GM18861 (cell line): ENCODE results near the gene ZC3H6.
"Not testable (repeated sequence)": the region's sequence is repeated elsewhere in the genome, so short reads cannot be mapped to it uniquely, and the experiment has no call there.

ENCODE experiments used
- ATAC-seq: cut with Tn5 transposase; IDR thresholded peaks from one replicate; pipeline ENCODE4 v1.9.1; 2021; ENCODE audit not compliant: unreplicated experiment

The ZC3H6 gene

DNA sequence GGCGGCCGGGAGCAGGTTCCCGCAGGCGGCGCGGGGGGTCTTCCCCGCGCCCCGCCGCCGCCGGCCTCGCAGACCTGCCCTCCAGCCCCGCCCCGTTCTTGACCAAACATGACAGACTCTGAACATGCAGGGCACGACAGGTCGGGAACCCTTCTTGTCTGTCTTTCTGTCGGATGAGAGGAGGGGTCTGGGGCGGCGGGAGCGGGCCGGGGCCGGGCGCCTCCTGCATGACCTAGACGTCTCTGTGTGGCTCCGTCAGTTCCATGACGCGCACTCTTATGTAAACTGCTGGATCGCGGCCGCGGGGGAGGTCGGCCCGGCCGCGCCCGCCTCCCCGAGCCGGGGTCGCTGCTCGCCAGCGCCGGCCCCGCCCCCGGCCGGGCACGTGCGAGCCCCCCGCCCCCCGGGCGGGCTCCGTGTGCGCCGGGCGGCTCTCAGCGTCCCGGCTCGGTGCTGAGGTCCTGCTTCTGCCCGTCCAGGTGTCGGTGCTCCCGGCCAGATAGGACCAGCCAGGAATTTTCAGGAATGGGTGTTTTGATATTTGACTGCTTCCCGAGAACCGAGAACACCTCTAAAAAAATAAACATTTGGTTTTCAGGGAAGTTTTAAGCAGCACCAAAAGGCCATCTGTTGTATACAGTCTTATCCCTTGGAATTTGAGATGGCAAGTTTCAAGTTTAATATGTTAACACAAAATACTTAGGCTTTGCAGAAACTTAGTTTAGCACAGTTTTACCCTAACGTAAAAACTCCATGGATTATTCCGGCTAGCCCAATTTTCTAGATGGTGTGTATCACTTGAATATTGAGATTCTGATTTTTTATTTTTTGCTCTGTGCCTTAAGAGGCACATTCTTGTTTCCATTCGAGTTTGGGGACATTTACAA lies 733 bp downstream of the ZC3H6 start:
- peak; percentile 47 for ATAC-seq

DNA sequence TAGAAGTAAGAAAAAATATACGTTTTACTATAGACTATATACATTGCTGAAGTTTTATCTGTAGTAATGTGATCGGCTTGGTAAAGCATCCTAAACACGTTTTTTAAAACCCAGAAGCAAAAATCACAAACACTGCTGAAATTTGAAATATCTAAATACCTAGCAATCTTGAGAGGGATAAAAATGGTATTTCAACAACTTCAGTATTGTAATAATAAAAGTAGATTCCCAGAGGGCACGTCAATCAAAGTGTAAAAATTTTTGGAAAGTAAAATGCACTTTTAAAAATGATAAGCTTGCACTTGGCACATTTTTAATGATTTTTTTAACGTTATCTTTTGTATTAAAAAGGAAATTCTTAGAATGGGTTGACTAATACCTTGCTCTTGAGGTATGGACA lies 1.6 kb downstream of the ZC3H6 start:
- ATAC-seq: no peak

DNA sequence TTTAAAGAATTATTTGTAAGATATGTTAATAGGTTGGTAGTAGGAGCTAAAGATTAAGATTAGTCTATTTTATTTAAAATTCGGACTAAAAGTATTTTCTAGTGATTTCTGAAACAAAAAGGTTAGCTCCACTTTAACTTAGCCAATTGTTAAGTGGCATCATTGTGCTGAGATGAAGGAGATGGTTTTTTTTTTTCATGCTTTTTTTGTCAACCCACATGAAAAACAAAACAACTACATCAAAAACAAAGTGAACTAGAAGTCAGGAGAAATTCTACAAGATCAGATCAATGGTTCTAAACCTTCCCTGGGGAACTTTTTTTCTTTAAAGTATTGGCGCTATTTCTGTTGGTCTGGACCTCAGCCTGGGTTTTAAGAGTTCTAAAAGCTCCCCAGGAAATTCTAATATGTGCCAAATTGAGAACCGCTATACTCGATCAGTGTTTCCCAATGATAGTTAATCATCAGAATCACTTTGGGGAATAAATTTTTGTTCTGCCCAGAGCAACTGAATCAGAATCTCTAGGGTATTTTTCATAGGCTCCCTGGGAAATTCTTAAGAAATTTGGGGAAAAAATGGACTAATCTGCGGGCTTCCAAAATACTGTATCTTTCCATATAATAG lies 2.3 kb downstream of the ZC3H6 start:
- no peak for ATAC-seq

- not testable (repeated sequence) for ATAC-seq
Observed at GRCh38 chr2:112282066-112282465, 6.7 kb downstream of the ZC3H6 start.

GRCh38 chr2:112283535-112283934 lies 8.1 kb downstream of the ZC3H6 start:
- not testable (repeated sequence) for ATAC-seq

DNA sequence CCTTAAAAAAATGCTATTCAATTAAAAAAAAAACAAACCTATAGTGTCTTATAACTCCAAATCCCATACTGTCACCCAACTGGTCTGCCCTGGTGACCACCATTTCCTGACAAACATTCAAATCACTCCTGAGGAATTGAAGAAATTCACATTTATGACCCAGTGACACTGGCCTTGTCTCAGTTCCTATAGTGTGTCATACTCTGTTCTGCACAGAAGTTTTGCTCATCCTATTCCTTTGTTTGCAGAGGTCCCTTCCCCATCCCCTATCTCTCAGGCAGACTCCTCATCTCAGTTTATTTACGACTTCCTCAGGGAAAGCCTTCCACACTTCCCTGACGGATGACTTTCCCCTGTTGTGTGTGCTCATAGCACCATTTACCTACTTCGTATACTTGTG lies 14.7 kb downstream of the ZC3H6 start:
- ATAC-seq: no peak

DNA sequence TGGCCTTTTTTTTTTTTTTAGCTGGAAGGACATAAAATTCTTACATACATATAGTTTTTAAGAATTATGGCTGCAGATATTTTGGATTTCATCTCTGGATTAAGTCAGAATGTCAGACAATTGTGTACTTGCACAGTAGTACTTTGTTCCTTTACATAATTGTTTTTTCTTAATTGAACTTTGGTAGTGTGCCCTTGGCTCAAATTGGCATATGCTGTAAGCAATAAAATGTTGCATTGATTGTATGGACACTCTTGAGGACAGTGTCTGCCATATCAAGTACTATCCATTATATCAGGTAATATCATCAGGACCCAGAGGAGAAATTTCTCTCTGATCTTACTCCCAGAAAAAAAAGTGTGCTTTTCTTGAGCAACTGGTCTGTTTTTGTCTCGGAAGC lies 15.3 kb downstream of the ZC3H6 start:
- ATAC-seq: no peak

- ATAC-seq: no peak
Observed at GRCh38 chr2:112293636-112294401, 18.4 kb downstream of the ZC3H6 start.

- ATAC-seq: no peak
Observed at GRCh38 chr2:112295407-112296078, 20.1 kb downstream of the ZC3H6 start.

DNA sequence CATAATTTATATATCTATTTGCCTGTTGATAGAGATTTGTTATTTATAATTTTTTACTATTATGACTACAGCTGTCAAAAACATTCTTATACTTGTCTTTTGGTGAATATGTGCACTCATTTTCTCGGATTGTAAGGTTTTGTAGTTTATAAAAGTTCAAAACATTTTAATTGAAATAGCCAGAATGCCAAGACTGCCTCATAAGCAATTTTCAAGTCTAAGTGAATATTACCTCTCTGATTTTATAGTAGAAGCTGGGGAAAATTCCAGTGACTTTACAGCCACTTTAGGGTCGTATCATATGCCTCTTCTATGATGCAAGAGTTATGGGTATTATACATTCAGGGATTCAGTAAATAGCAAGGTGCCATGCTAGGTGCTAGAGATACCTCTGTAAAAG lies 21.0 kb downstream of the ZC3H6 start:
- ATAC-seq: no peak

DNA sequence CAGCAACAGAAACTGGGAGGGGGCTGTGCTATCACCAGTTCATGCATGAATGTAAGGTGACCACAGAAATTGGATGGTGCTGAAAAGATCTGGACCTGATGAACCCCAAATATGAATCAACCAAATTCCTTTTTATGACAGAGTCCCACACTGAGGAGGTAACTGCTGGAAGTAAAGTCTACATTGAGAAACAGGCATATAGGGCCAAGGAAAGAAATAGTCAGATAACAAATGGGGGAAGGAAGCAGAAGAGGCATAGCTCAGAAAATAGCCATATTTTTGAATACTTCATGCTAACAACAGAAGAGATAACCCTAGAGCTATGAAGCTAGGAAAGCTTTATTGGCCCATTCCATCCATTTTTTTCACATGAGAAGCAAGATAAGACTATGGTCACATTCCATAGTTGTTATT lies 25.8 kb downstream of the ZC3H6 start:
- no peak for ATAC-seq

DNA sequence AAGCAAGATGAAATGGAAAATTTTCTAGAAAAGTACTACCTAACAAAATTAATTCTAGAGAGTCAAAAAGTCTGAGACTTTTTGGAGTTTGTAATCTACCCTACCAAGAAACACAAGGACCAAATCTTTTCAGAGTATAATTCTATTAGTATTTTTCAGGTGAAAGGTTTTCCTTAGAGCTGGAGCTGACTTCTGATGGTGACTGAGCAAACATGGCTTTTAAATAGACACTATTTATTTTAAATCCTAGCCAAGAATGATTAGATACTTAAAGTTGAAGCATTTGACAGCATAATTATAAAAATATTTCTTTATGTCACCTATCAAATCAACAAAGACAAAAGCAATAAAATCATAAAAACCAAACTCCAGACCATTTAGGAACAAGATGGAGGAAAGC lies 26.6 kb downstream of the ZC3H6 start:
- ATAC-seq: no peak

- no peak for ATAC-seq
Observed at GRCh38 chr2:112304298-112304941, 29.0 kb downstream of the ZC3H6 start.

DNA sequence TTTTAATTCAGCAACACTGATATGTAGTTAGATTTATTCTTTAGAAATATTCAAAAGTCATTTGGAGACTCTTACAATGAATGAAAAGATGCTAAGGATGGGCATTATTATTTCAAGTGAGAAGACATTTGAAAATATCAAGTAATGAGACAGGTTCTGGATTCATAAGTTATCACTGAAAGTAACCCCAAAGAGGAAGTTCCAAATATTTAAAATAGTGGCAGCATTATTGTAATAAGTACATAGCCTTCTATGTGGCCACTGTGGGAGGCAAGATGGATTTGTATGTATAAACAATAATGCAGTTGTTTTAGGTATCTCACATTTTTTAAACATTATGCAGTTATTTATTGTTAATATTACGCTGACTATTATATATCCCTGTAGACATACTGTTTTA lies 29.7 kb downstream of the ZC3H6 start:
- ATAC-seq: no peak

DNA sequence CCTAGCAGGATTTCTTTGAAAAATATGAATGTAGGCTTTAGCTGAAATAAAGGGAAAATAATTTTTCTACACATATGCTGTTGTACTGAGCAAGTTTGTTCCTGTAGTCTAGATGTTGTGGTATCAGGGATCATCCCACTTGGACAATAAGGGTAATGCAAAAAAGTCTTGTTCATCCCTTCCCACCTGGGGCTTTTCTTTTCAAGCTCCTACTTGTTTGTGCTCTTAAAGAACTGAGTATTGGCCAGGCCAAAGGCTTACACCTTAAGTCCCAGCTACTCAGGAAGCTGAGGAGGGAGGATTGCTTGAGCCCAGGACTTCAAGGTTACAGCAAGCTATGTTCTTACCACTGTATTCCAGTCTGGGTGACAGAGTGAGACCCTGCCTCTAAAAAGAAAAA lies 35.5 kb downstream of the ZC3H6 start:
- no peak for ATAC-seq

DNA sequence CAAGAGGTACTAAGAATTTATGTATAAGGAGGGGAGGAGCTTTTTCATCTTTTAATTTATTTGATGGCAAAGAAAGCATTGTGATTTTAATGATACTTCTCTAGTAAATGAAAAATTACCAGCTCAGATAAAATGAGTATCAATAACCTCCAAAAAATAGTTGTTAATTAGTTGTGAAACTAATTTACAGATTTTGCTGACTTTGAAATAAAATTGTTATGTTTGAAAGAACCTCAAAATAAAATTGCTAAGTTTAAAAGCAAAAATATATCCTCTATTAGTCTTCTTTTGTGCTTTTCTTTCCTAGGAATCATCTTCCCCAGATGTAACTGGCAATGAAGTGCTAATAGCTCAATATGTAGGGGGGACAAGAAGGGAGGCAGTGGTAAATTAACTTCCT lies 36.5 kb downstream of the ZC3H6 start:
- no peak for ATAC-seq

DNA sequence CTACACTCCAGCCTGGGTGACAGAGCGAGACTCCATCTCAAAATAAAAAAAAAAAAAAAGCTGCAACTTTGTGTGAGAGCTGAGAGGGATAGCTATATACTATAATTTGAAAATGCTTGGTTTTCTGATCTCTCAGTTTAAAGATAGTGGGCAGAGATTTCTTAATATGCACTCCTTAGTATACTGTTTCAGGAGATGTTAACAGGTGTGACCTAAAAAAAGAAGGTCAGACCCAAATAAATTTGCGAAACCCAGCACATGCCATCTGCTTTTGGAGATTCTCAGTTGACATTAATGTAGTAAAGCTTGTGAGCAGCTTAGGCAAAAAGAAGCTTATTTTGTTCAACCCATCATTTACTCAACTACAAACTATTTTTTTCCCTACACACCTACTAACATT lies 37.4 kb downstream of the ZC3H6 start:
- ATAC-seq: no peak

GRCh38 chr2:112314856-112315255 lies 39.5 kb downstream of the ZC3H6 start:
- no peak for ATAC-seq

- no peak for ATAC-seq
Observed at GRCh38 chr2:112317303-112318158, 42.1 kb downstream of the ZC3H6 start.

GRCh38 chr2:112318515-112318914 lies 43.1 kb downstream of the ZC3H6 start:
- no peak for ATAC-seq
